PFSK-1 (cell line): Measurements from ENCODE around the gene TBCD.

Experiments used
- FOXP2 ChIP-seq: optimal IDR thresholded peaks from 2 replicates; pipeline ENCODE3; 2011; ENCODE audit warnings: borderline replicate concordance, control low read depth, inconsistent platforms; ENCODE audit not compliant: insufficient read depth; ENCODE audit errors: extremely low read length, extremely low read depth
- POLR2AphosphoS5 ChIP-seq: IDR thresholded peaks from 2 replicates; pipeline ENCODE4 v1.6.1; 2012; ENCODE audit warnings: low read depth, mild to moderate bottlenecking, control low read depth, low read length, moderate library complexity
- REST ChIP-seq, 2 experiments: IDR thresholded peaks; 2 replicates each; pipeline versions ENCODE4 v1.6.1 to v1.8.0; 2011 to 2012; ENCODE audit warnings: low read depth in 2 of 2, low read length in 2 of 2, control low read depth in 1 of 2, inconsistent platforms in 1 of 2, mild to moderate bottlenecking in 1 of 2, moderate library complexity in 1 of 2; ENCODE audit not compliant: insufficient read depth in 1 of 2
- SIN3A ChIP-seq: IDR thresholded peaks from 2 replicates; pipeline ENCODE4 v1.6.1; 2012; ENCODE audit warnings: mild to moderate bottlenecking, low read length, moderate library complexity, borderline replicate concordance; ENCODE audit not compliant: insufficient read depth
- TAF1 ChIP-seq: IDR thresholded peaks from 2 replicates; pipeline ENCODE4 v1.6.1; 2012; ENCODE audit warnings: low read length, control low read depth, borderline replicate concordance; ENCODE audit not compliant: insufficient read depth

Gene TBCD

GRCh38 chr17:82789051-82789592 lies 37.3 kb downstream of the TBCD start:
- TF ChIP-seq TAF1, result no peak
- TF ChIP-seq SIN3A, result no peak
- TF ChIP-seq POLR2AphosphoS5, result no peak
- no peak for TF ChIP-seq FOXP2

- TF ChIP-seq POLR2AphosphoS5, result no peak
- no peak for TF ChIP-seq FOXP2
- no peak for TF ChIP-seq REST (IDR thresholded peaks at IDR 0.05; ENCODE audit: insufficient read depth in 1 of 2, low read depth in 2 of 2, low read length in 2 of 2)
- no peak for TF ChIP-seq SIN3A
- no peak for TF ChIP-seq TAF1
Measured at GRCh38 chr17:82789806-82790205, 37.9 kb downstream of the TBCD start.

GRCh38 chr17:82790391-82790790 lies 38.5 kb downstream of the TBCD start:
- TF ChIP-seq FOXP2 (no peak), POLR2AphosphoS5 (no peak), TAF1 (no peak), REST (IDR thresholded peaks at IDR 0.05; ENCODE audit: insufficient read depth in 1 of 2, low read depth in 2 of 2, low read length in 2 of 2) (no peak), SIN3A (no peak)

GRCh38 chr17:82791532-82791931 lies 39.7 kb downstream of the TBCD start:
- no peak for TF ChIP-seq REST (IDR thresholded peaks at IDR 0.05; ENCODE audit: insufficient read depth in 1 of 2, low read depth in 2 of 2, low read length in 2 of 2)
- no peak for TF ChIP-seq TAF1
- no peak for TF ChIP-seq POLR2AphosphoS5
- TF ChIP-seq SIN3A, result no peak
- no peak for TF ChIP-seq FOXP2

GRCh38 chr17:82793974-82794630 lies 42.2 kb downstream of the TBCD start:
- TF ChIP-seq SIN3A (no peak), POLR2AphosphoS5 (no peak), REST (IDR thresholded peaks at IDR 0.05; ENCODE audit: insufficient read depth in 1 of 2, low read depth in 2 of 2, low read length in 2 of 2) (no peak), TAF1 (no peak), FOXP2 (no peak)
